Fibroblast of lung (primary cell): ENCODE data around the gene FAM83D. TPM values are rescaled to one million over a fixed set of nuclear protein-coding genes. Genes with fewer than 3 reads are reported as not detected.
"Not testable (repeated sequence)": the region's sequence is repeated elsewhere in the genome, so short reads cannot be mapped to it uniquely, and the experiment has no call there.

ENCODE experiments used
- DNase-seq, 2 donors: peaks; one replicate each; pipeline versions ENCODE4 v3.0.0 to v3.0.0-alpha.2; 2010; ENCODE audit warnings: low read depth in 2 of 2
- H2AFZ ChIP-seq: 2 replicates; pipeline ENCODE4 v1.5.1; 2012; ENCODE audit warnings: low read length, control low read depth, inconsistent platforms
- H3K27ac ChIP-seq: 2 replicates; pipeline ENCODE4 v1.5.1; 2011; ENCODE audit warnings: low read length, control low read depth; ENCODE audit not compliant: insufficient read depth
- H3K27me3 ChIP-seq: 2 replicates; pipeline ENCODE4 v1.5.1; 2011; ENCODE audit warnings: mild to moderate bottlenecking, low read length; ENCODE audit not compliant: control insufficient read depth, insufficient read depth
- H3K36me3 ChIP-seq: 2 replicates; pipeline ENCODE4 v1.5.1; 2011; ENCODE audit warnings: low read length; ENCODE audit not compliant: control insufficient read depth, insufficient read depth
- H3K4me1 ChIP-seq: 2 replicates; pipeline ENCODE4 v1.5.1; 2011; ENCODE audit warnings: low read length; ENCODE audit not compliant: control insufficient read depth, insufficient read depth; ENCODE audit errors: extremely low read depth
- H3K4me2 ChIP-seq: 2 replicates; pipeline ENCODE4 v1.5.1; 2011; ENCODE audit warnings: low read length, control low read depth; ENCODE audit not compliant: insufficient read depth; ENCODE audit errors: extremely low read depth
- H3K4me3 ChIP-seq, 4 experiments: fragments of 200-600 bp in 1 of 4; sonication (generic) in 1 of 4; replicated peaks in 1 of 4; 2 replicates each; pipeline ENCODE4 v1.5.1; 2011 to 2016; ENCODE audit warnings: low read length in 4 of 4, low read depth in 3 of 4, mild to moderate bottlenecking in 3 of 4, control low read depth in 2 of 4, inconsistent platforms in 1 of 4, mixed read lengths in 1 of 4; ENCODE audit not compliant: insufficient read depth in 1 of 4; ENCODE audit errors: control extremely low read depth in 1 of 4
- H3K79me2 ChIP-seq: 2 replicates; pipeline ENCODE4 v1.5.1; 2012; ENCODE audit warnings: mild to moderate bottlenecking, low read length, inconsistent platforms; ENCODE audit not compliant: control insufficient read depth, insufficient read depth
- H3K9ac ChIP-seq: 2 replicates; pipeline ENCODE4 v1.5.1; 2011; ENCODE audit warnings: mild to moderate bottlenecking, low read length, control low read depth; ENCODE audit not compliant: insufficient read depth
- H3K9me3 ChIP-seq: 2 replicates; pipeline ENCODE4 v1.5.1; 2012; ENCODE audit warnings: low read depth, low read length; ENCODE audit not compliant: control insufficient read depth, insufficient read depth
- H4K20me1 ChIP-seq: 2 replicates; pipeline ENCODE4 v1.5.1; 2011; ENCODE audit warnings: low read length; ENCODE audit not compliant: control insufficient read depth, insufficient read depth; ENCODE audit errors: extremely low read depth
- CTCF ChIP-seq, 2 donors: IDR thresholded peaks in 1 of 2; conservative IDR thresholded peaks in 1 of 2; 1 replicate in 1 of 2; 2 replicates in 1 of 2; pipeline ENCODE4 v1.5.1; 2011 to 2012; ENCODE audit warnings: low read length in 2 of 2, control low read depth in 1 of 2, inconsistent platforms in 1 of 2, low read depth in 1 of 2, mild to moderate bottlenecking in 1 of 2
- EZH2 ChIP-seq: IDR thresholded peaks from 2 replicates; pipeline ENCODE4 v1.5.1; 2012; ENCODE audit warnings: low read length, control low read depth, mild to moderate bottlenecking; ENCODE audit errors: missing control alignments
- polyA plus RNA-seq, 2 donors: library from polyadenylated mRNA; depleted of rRNA in 1 of 2; stranded (reverse) in 1 of 2; unstranded in 1 of 2; fragments of >200 nt; gene quantifications; 2 replicates each; pipeline ENCODE4 v1.2.1, GENCODE V29; 2011 to 2012; ENCODE audit warnings: missing spikeins in 1 of 2
- total RNA-seq: library from RNA; depleted of rRNA; stranded (reverse); fragments of >200 nt; gene quantifications from 2 replicates; pipeline ENCODE4 v1.2.1, GENCODE V29; 2014

FAM83D gene
- total and polyA plus RNA-seq, 2 donors (not counting 1 experiment from before 2014, with no cell fraction given) = 21.3 to 34.5 TPM

GRCh38 chr20:38953630-38954340 lies 27.6 kb downstream of the FAM83D start:
- Histone ChIP-seq H3K27ac (no peak overlapping the region), H3K9me3 (no peaks in the 10 kb centered on the region), H3K9ac (no peak overlapping the region), H3K4me1 (no peaks in the 10 kb centered on the region), H3K4me3 (no peak overlapping the region), H3K27me3 (no peaks in the 10 kb centered on the region), H3K4me2 (no peak overlapping the region), H3K36me3 (peaks cover 10% of the 10 kb centered on the region), H2AFZ (no peak overlapping the region), H3K79me2 (no peaks in the 10 kb centered on the region), H4K20me1 (no peaks in the 10 kb centered on the region)
- TF ChIP-seq EZH2 (no peak), CTCF (conservative IDR thresholded peaks at IDR 0.05 in 1 of 2, IDR thresholded peaks at IDR 0.05 in 1 of 2; ENCODE audit: low read depth in 1 of 2, low read length in 2 of 2) (no peak)
- no peak for DNase-seq

GRCh38 chr20:38957235-38957876 lies 31.1 kb downstream of the FAM83D start:
- Histone ChIP-seq H3K27me3 (no peaks in the 10 kb centered on the region), H2AFZ (no peak overlapping the region), H3K27ac (no peak overlapping the region), H4K20me1 (no peaks in the 10 kb centered on the region), H3K4me1 (no peaks in the 10 kb centered on the region), H3K4me3 (no peak overlapping the region), H3K9ac (no peak overlapping the region), H3K36me3 (no peaks in the 10 kb centered on the region), H3K9me3 (no peaks in the 10 kb centered on the region), H3K4me2 (no peak overlapping the region), H3K79me2 (peaks cover 1% of the 10 kb centered on the region)
- DNase-seq = no peak
- TF ChIP-seq CTCF (conservative IDR thresholded peaks at IDR 0.05 in 1 of 2, IDR thresholded peaks at IDR 0.05 in 1 of 2; ENCODE audit: low read depth in 1 of 2, low read length in 2 of 2) (no peak), EZH2 (no peak)

- DNase-seq = no peak
- H3K4me1 ChIP-seq = no peaks in the 10 kb centered on the region
Measured at GRCh38 chr20:38957915-38958485, 31.8 kb downstream of the FAM83D start.

GRCh38 chr20:38960187-38960687 lies 34.0 kb downstream of the FAM83D start:
- H3K4me3 ChIP-seq, H3K27ac ChIP-seq, H2AFZ ChIP-seq, H3K9ac ChIP-seq, H3K4me2 ChIP-seq, H3K36me3 ChIP-seq, H3K27me3 ChIP-seq, H4K20me1 ChIP-seq, H3K4me1 ChIP-seq, DNase-seq, H3K9me3 ChIP-seq: not testable (repeated sequence)
- H3K79me2 ChIP-seq = peaks cover 21% of the 10 kb centered on the region

More at GRCh38 chr20:38957915-38958485, 31.8 kb downstream of the FAM83D start:
- Histone ChIP-seq H2AFZ (no peak overlapping the region), H3K9ac (no peak overlapping the region), H4K20me1 (no peaks in the 10 kb centered on the region), H3K36me3 (no peaks in the 10 kb centered on the region), H3K4me3 (no peak overlapping the region), H3K27ac (no peak overlapping the region), H3K4me2 (no peak overlapping the region), H3K27me3 (no peaks in the 10 kb centered on the region), H3K79me2 (peaks cover 8% of the 10 kb centered on the region), H3K9me3 (no peaks in the 10 kb centered on the region)
- TF ChIP-seq EZH2 (no peak), CTCF (conservative IDR thresholded peaks at IDR 0.05 in 1 of 2, IDR thresholded peaks at IDR 0.05 in 1 of 2; ENCODE audit: low read depth in 1 of 2, low read length in 2 of 2) (no peak)
